A549 (cell line): ENCODE data around the gene ZBTB1. TPM values are rescaled to one million over a fixed set of nuclear protein-coding genes. Genes with fewer than 3 reads are reported as not detected.
"Not testable (repeated sequence)": the region's sequence is repeated elsewhere in the genome, so short reads cannot be mapped to it uniquely, and the experiment has no call there.

ENCODE experiments used
- ATAC-seq, 2 experiments: fragments of 200-7000 bp in 1 of 2; fragments of >200 bp in 1 of 2; cut with Nextera tagmentation in 1 of 2; cut with Tn5 transposase in 1 of 2; 3 replicates each; pipeline versions ENCODE4 v1.8.0 to v1.9.1; 2018 to 2020; ENCODE audit warnings: mild to moderate bottlenecking in 1 of 2, moderate library complexity in 1 of 2
- CTCF ChIA-PET: fragments of 300-600 bp; sonication (Branson Sonifier 250); formaldehyde crosslinking; extraction: SDS; loops from one replicate; lab custom pipeline; 2021; ENCODE audit warnings: antibody characterized with exemption, inconsistent platforms; lab: Yijun Ruan, JAX
- POLR2A ChIA-PET: fragments of 350-600 bp; formaldehyde crosslinking; extraction: SDS; loops from one replicate; lab custom pipeline; 2021; ENCODE audit warnings: antibody characterized with exemption, inconsistent platforms; lab: Yijun Ruan, JAX
- DNase-seq, 2 experiments: peaks; one replicate each; pipeline versions ENCODE4 v3.0.0 to v3.0.0-alpha.2; 2011 to 2016; ENCODE audit warnings: low read depth in 1 of 2, low spot score in 1 of 2
- FAIRE-seq: peaks from 2 replicates; lab custom pipeline; 2011; peaks lifted over from hg19 to GRCh38; lab: Jason Lieb, UNC
- H3K27ac ChIP-seq, 2 experiments: fragments of >200 bp; sonication (Bioruptor Twin); formaldehyde crosslinking; 3 replicates each; pipeline ENCODE4 v1.5.1; 2016 to 2017
- H3K4me1 ChIP-seq: fragments of >200 bp; sonication (Bioruptor Twin); formaldehyde crosslinking; 3 replicates; pipeline ENCODE4 v1.6.1; 2016
- H3K4me2 ChIP-seq: fragments of >200 bp; sonication (Bioruptor Twin); formaldehyde crosslinking; 3 replicates; pipeline ENCODE4 v1.6.1; 2016
- H3K4me3 ChIP-seq: fragments of >200 bp; sonication (Bioruptor Twin); formaldehyde crosslinking; 3 replicates; pipeline ENCODE4 v1.5.1; 2016
- H3K9me3 ChIP-seq: fragments of >200 bp; sonication (Bioruptor Twin); formaldehyde crosslinking; 3 replicates; pipeline ENCODE4 v1.6.1; 2016
- BCL3 ChIP-seq: fragments of >200 bp; sonication (Bioruptor Twin); formaldehyde crosslinking; IDR thresholded peaks from 3 replicates; pipeline ENCODE4 v1.6.1; 2016
- BHLHE40 ChIP-seq: IDR thresholded peaks from 2 replicates; pipeline ENCODE4 v1.6.1; 2012; ENCODE audit warnings: low read depth, low read length, inconsistent platforms
- CEBPB ChIP-seq, 2 experiments: fragments of >200 bp in 1 of 2; sonication (Bioruptor Twin) in 1 of 2; formaldehyde crosslinking in 1 of 2; IDR thresholded peaks; 2 replicates each; pipeline ENCODE4 v1.6.1; 2012 to 2016
- CHD4 ChIP-seq: fragments of 200-600 bp; sonication (generic); IDR thresholded peaks from 2 replicates; pipeline ENCODE4 v1.6.1; 2016; ENCODE audit warnings: antibody characterized with exemption, mild to moderate bottlenecking, borderline replicate concordance
- CTCF ChIP-seq: fragments of >200 bp; sonication (Bioruptor Twin); formaldehyde crosslinking; IDR thresholded peaks from 3 replicates; pipeline ENCODE4 v1.5.1; 2016
- EHF ChIP-seq: fragments of 250-450 bp; sonication (Bioruptor Pico); IDR thresholded peaks from 2 replicates; pipeline ENCODE4 v1.5.0; 2020; ENCODE audit warnings: mild to moderate bottlenecking
- EHMT2 ChIP-seq: fragments of 200-600 bp; sonication (generic); IDR thresholded peaks from 2 replicates; pipeline ENCODE4 v1.6.1; 2016; ENCODE audit warnings: antibody characterized with exemption, low read depth, mild to moderate bottlenecking, moderate library complexity
- EP300 ChIP-seq, 2 experiments: fragments of >200 bp; sonication (Bioruptor Twin); formaldehyde crosslinking; IDR thresholded peaks; 2 replicates in 1 of 2; 3 replicates in 1 of 2; pipeline ENCODE4 v1.6.1; 2016 to 2017
- ESRRA ChIP-seq: fragments of 150-350 bp; IDR thresholded peaks from 2 replicates; pipeline ENCODE4 v1.6.1; 2014; ENCODE audit warnings: mild to moderate bottlenecking, low read length, borderline replicate concordance
- FOSB ChIP-seq: fragments of 250-450 bp; sonication (Bioruptor Pico); IDR thresholded peaks from 2 replicates; pipeline ENCODE4 v1.5.0; 2020; ENCODE audit warnings: mild to moderate bottlenecking, moderate library complexity
- FOSL2 ChIP-seq, 2 experiments: fragments of 450-650 bp in 1 of 2; fragments of >200 bp in 1 of 2; sonication (Bioruptor Twin) in 1 of 2; formaldehyde crosslinking; IDR thresholded peaks; 2 replicates each; pipeline versions ENCODE4 v1.5.0 to v1.6.1; 2016 to 2020; ENCODE audit warnings: mild to moderate bottlenecking in 1 of 2, moderate library complexity in 1 of 2
- FOXS1 ChIP-seq: fragments of 250-450 bp; sonication (Bioruptor Pico); IDR thresholded peaks from 2 replicates; pipeline ENCODE4 v1.5.0; 2020; ENCODE audit warnings: mild to moderate bottlenecking, moderate library complexity
- GATA3 ChIP-seq: IDR thresholded peaks from 2 replicates; pipeline ENCODE4 v1.6.1; 2012; ENCODE audit warnings: borderline replicate concordance
- HES2 ChIP-seq: fragments of >200 bp; sonication (Bioruptor Twin); formaldehyde crosslinking; IDR thresholded peaks from 2 replicates; pipeline ENCODE4 v1.6.1; 2016
- KDM5A ChIP-seq: fragments of 200-600 bp; sonication (generic); IDR thresholded peaks from 2 replicates; pipeline ENCODE4 v1.6.1; 2016; ENCODE audit warnings: antibody characterized with exemption, mild to moderate bottlenecking
- NFE2L2 ChIP-seq: fragments of 150-350 bp; conservative IDR thresholded peaks from 2 replicates; pipeline ENCODE4 v1.6.1; 2014; ENCODE audit warnings: low read length
- POLR2A ChIP-seq: IDR thresholded peaks from 2 replicates; pipeline ENCODE4 v1.6.1; 2012; ENCODE audit warnings: mild to moderate bottlenecking, low read length
- POLR2AphosphoS2 ChIP-seq: conservative IDR thresholded peaks from 2 replicates; pipeline ENCODE4 v1.6.1; 2012; ENCODE audit warnings: low read length, improper control_type of control experiment, inconsistent platforms
- RAD21 ChIP-seq, 2 experiments: fragments of >200 bp in 1 of 2; sonication (Bioruptor Twin) in 1 of 2; formaldehyde crosslinking in 1 of 2; IDR thresholded peaks in 1 of 2; conservative IDR thresholded peaks in 1 of 2; 2 replicates in 1 of 2; 3 replicates in 1 of 2; pipeline ENCODE4 v1.6.1; 2012 to 2018; ENCODE audit warnings: inconsistent platforms in 1 of 2
- RNF2 ChIP-seq: fragments of 200-600 bp; sonication (generic); IDR thresholded peaks from 2 replicates; pipeline ENCODE4 v1.6.1; 2016; ENCODE audit warnings: low read depth, mild to moderate bottlenecking, antibody characterized with exemption, moderate library complexity, borderline replicate concordance
- SREBF2 ChIP-seq: fragments of 450-650 bp; IDR thresholded peaks from 2 replicates; pipeline ENCODE4 v1.6.1; 2014; ENCODE audit warnings: mild to moderate bottlenecking, moderate library complexity
- TP53 ChIP-seq: fragments of 250-450 bp; sonication (Bioruptor Pico); IDR thresholded peaks from 2 replicates; pipeline ENCODE4 v1.5.0; 2021; ENCODE audit warnings: mild to moderate bottlenecking, moderate library complexity
- ZNF302 ChIP-seq: fragments of 250-450 bp; sonication (Bioruptor Pico); IDR thresholded peaks from 2 replicates; pipeline ENCODE4 v1.9.0; 2021; ENCODE audit warnings: inconsistent platforms, mild to moderate bottlenecking, moderate library complexity
- WGBS: methylation state at CpG from one replicate; pipeline ENCODE4 v1.1.6; 2017; ENCODE audit errors: missing lambda C conversion rate; 5-methylcytosine and 5-hydroxymethylcytosine counted together
- polyA plus RNA-seq, 4 experiments: library from polyadenylated mRNA; depleted of rRNA in 3 of 4; stranded (reverse); fragments of >200 nt; fragmentation: RNase III in 1 of 4; extraction: RNeasy Plus Mini Kit Qiagen cat#74134 plus additional on column Dnase treatment in 1 of 4; gene quantifications; 2 replicates in 3 of 4; 3 replicates in 1 of 4; pipeline ENCODE4 v1.2.3, GENCODE V29; 2011 to 2017
- TF ChIP-seq, protein P1 (sequence below): IDR thresholded peaks from 2 replicates; pipeline ENCODE4 v1.6.1; 2012
- TF ChIP-seq, protein P2 (sequence below): fragments of 450-650 bp; IDR thresholded peaks from 2 replicates; pipeline ENCODE4 v1.6.1; 2014; ENCODE audit warnings: antibody characterized with exemption

Gene ZBTB1
- polyA plus RNA-seq, 2 of the 4 experiments (the other 2 are of a cell fraction) = 33.8 to 37.1 TPM

GRCh38 chr14:64554556-64554955 lies 50.0 kb downstream of the ZBTB1 start (continued):
- TF ChIP-seq SREBF2 = no peak
- TF ChIP-seq EHMT2 = no peak
- no peak for TF ChIP-seq FOXS1
- TF ChIP-seq CHD4 = no peak
- TF ChIP-seq BHLHE40 = no peak
- TF ChIP-seq, protein P1, sequence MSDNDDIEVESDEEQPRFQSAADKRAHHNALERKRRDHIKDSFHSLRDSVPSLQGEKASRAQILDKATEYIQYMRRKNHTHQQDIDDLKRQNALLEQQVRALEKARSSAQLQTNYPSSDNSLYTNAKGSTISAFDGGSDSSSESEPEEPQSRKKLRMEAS = no peak
- TF ChIP-seq, protein P2, sequence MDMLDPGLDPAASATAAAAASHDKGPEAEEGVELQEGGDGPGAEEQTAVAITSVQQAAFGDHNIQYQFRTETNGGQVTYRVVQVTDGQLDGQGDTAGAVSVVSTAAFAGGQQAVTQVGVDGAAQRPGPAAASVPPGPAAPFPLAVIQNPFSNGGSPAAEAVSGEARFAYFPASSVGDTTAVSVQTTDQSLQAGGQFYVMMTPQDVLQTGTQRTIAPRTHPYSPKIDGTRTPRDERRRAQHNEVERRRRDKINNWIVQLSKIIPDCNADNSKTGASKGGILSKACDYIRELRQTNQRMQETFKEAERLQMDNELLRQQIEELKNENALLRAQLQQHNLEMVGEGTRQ = no peak

DNA sequence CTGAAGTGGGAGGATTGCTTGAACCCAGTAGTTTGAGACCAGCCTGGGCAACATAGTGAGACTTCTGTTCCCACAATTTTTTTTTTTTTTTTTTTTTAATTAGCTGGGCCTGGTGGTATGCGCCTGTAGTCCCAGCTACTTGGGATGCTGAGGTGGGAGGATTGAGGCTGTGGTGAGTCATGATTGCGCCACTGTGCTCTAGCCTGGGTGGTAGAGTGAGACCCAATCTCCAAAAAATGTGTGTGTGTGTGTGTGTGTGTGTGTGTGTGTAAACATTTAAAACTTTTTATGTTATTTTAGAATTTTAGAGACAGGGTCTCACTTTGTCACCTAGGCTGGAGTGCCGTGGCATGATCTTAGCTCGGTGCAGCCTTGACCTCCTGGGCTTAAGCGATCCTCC lies 52.0 kb downstream of the ZBTB1 start:
- DNase-seq (peak in 1 of 2 experiments; percentile 44), FAIRE-seq (no peak), ATAC-seq (peak; percentile 50 to 52; a peak in 2 of 6 replicates)
- Histone ChIP-seq H3K27ac (peak overlapping the region in 1 of 2 experiments; percentile 50; a peak in 1 of 6 replicates), H3K4me2 (no peak overlapping the region), H3K4me3 (no peak overlapping the region), H3K9me3 (no peaks in the 10 kb centered on the region), H3K4me1 (peaks cover 2% of the 10 kb centered on the region; the same call in 1 of the 3 replicates)
- 89% methylated on average over 5 of the region's 5 CpGs for WGBS
- ChIA-PET CTCF (interaction anchor here (0.6 to 4.0 kb wide), 5 partner anchors 15 to 429 kb away, joined by 3 to 19 read pairs (median 5); partner anchors contain the start of gene HSPA2), POLR2A (interaction anchor here (0.6 to 4.4 kb wide), 2 partner anchors 16 to 40 kb away, joined by 5 to 29 read pairs; partner anchors contain the start of gene HSPA2)
- TF ChIP-seq RNF2 (no peak), RAD21 (conservative IDR thresholded peaks at IDR 0.05 in 1 of 2, IDR thresholded peaks at IDR 0.05 in 1 of 2) (no peak), CEBPB (IDR thresholded peaks at IDR 0.05) (peak in 1 of 2 experiments; percentile 73; a peak in 3 of 4 replicates), POLR2A (no peak), FOSL2 (IDR thresholded peaks at IDR 0.05) (peak; percentile 32; the same call in 1 of the 2 replicates), FOSL2 (CRISPR knock-in tag; IDR thresholded peaks at IDR 0.05) (peak; percentile 61)

- ATAC-seq, H3K4me1 ChIP-seq, H3K9me3 ChIP-seq, H3K4me2 ChIP-seq, DNase-seq, H3K27ac ChIP-seq, FAIRE-seq, POLR2A ChIA-PET, H3K4me3 ChIP-seq: not testable (repeated sequence)
- CTCF ChIA-PET = interaction anchor here (1.6 to 2.1 kb wide), 3 partner anchors 18 to 334 kb away, joined by 4 to 8 read pairs (median 7); partner anchors contain the start of gene HSPA2
- 82% methylated on average over 2 of the region's 2 CpGs for WGBS
Measured at GRCh38 chr14:64558216-64558615, 53.6 kb downstream of the ZBTB1 start.

- H3K4me1 ChIP-seq = peaks cover 7% of the 10 kb centered on the region
- ChIA-PET CTCF (interaction anchor here (1.2 to 4.1 kb wide), 3 partner anchors 21 to 200 kb away, joined by 3 to 18 read pairs (median 4); partner anchors contain the start of gene HSPA2), POLR2A (no interaction called here)
- 73% methylated on average over 2 of the region's 2 CpGs for WGBS
- H3K4me2 ChIP-seq = no peak overlapping the region
- H3K4me3 ChIP-seq = no peak overlapping the region
- H3K9me3 ChIP-seq = no peaks in the 10 kb centered on the region
- DNase-seq = no peak
- TF ChIP-seq FOXS1 = no peak
- no peak for TF ChIP-seq ESRRA
- TF ChIP-seq POLR2AphosphoS2 = no peak
- no peak for TF ChIP-seq CHD4
- no peak for TF ChIP-seq FOSB (CRISPR knock-in tag)
- no peak for TF ChIP-seq GATA3
- TF ChIP-seq BCL3 = no peak
- TF ChIP-seq RNF2 = no peak
- no peak for TF ChIP-seq ZNF302 (CRISPR knock-in tag)
- TF ChIP-seq POLR2A = no peak
- TF ChIP-seq NFE2L2 = no peak
- no peak for TF ChIP-seq TP53
- TF ChIP-seq EP300 (IDR thresholded peaks at IDR 0.05) = no peak
- TF ChIP-seq HES2 = no peak
- TF ChIP-seq RAD21 (conservative IDR thresholded peaks at IDR 0.05 in 1 of 2, IDR thresholded peaks at IDR 0.05 in 1 of 2) = no peak
- no peak for TF ChIP-seq CTCF
- TF ChIP-seq KDM5A = no peak
- no peak for TF ChIP-seq EHF (CRISPR knock-in tag)
- no peak for ATAC-seq
- 0 out of 6 replicates have a peak overlapping the region, but pooled peaks of 1 of the 2 experiments have one; percentile 4 for H3K27ac ChIP-seq
- no peak for FAIRE-seq
Measured at GRCh38 chr14:64561631-64562030, 57.1 kb downstream of the ZBTB1 start.
